T-helper 2 cell treated with Interferon-gamma antibody and Interleukin-4, amounts not matched to agents 5 μg/mL and 100 μg/mL, for 36 hours (primary cell): ENCODE results near the gene SHOC1.
"Not testable (repeated sequence)": the region's sequence is repeated elsewhere in the genome, so short reads cannot be mapped to it uniquely, and the experiment has no call there.

Experiments used
- DNase-seq: peaks from one replicate; pipeline ENCODE4 v3.0.0; 2021; ENCODE audit warnings: low spot score
- H3K27ac Mint-ChIP-seq: one replicate; pipeline ENCODE4 v1.8.0; 2021; ENCODE audit warnings: mild to moderate bottlenecking, mixed read lengths
- H3K27me3 Mint-ChIP-seq: one replicate; pipeline ENCODE4 v1.8.0; 2021; ENCODE audit warnings: low read depth, mixed read lengths
- H3K36me3 Mint-ChIP-seq: one replicate; pipeline ENCODE4 v1.8.0; 2021; ENCODE audit warnings: low read depth, mixed read lengths
- H3K4me1 Mint-ChIP-seq: one replicate; pipeline ENCODE4 v1.8.0; 2021; ENCODE audit warnings: low read depth, mixed read lengths
- H3K4me3 Mint-ChIP-seq: one replicate; pipeline ENCODE4 v1.8.0; 2022; ENCODE audit warnings: mild to moderate bottlenecking, moderate library complexity, mixed read lengths
- H3K9me3 Mint-ChIP-seq: one replicate; pipeline ENCODE4 v1.8.0; 2021; ENCODE audit warnings: mixed read lengths

SHOC1 gene

GRCh38 chr9:111819360-111819759 lies 24.6 kb upstream of the SHOC1 start:
- no peak for DNase-seq
- Mint-ChIP-seq H3K9me3 (no peaks in the 10 kb centered on the region), H3K27ac (no peak overlapping the region), H3K27me3 (peaks cover 3% of the 10 kb centered on the region), H3K4me3 (no peak overlapping the region), H3K4me1 (no peaks in the 10 kb centered on the region), H3K36me3 (no peaks in the 10 kb centered on the region)

DNA sequence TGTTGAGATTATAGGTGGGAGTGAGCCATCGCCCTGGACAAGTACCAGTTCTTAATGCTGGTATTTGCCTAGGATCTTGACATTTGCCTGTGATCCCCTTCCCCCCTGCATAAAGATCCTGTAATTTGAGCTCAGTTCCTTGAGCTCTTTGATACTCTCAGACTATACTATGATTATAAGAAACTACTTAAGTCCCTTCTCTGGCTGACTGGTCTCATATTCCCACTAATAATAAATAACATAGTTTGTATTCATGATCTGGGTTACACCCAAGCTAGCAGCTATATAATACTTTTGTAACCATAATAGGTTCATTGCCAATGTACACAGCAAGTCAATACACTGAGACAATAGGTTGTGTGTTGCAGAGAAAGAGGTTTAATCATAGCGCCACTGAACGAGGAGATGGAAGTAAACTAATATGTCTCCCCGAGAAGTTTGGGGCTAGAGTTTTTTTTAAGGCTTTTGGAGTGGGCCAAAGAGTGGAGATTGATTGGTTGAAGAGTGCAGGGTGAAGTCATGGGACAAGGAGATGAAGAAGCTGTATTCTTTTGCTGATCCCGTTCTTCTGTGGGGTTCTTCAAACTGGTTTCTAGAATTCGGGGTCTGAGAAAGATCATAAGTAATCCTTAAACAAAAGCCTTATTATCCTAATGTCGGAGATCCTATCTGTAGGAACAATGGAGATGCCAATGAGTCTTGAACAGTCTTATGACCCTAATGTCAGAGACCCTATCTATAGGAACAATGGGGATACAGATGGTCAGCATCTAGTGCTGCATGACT lies 20.7 kb upstream of the SHOC1 start:
- Mint-ChIP-seq H3K9me3 (no peaks in the 10 kb centered on the region), H3K4me3 (no peak overlapping the region), H3K27me3 (no peaks in the 10 kb centered on the region), H3K27ac (no peak overlapping the region), H3K36me3 (no peaks in the 10 kb centered on the region), H3K4me1 (peaks cover 3% of the 10 kb centered on the region)
- DNase-seq, result no peak

- Mint-ChIP-seq H3K9me3 (no peaks in the 10 kb centered on the region), H3K4me3 (no peak overlapping the region), H3K27me3 (no peaks in the 10 kb centered on the region), H3K4me1 (peaks cover 3% of the 10 kb centered on the region), H3K27ac (no peak overlapping the region), H3K36me3 (no peaks in the 10 kb centered on the region)
- no peak for DNase-seq
Observed at GRCh38 chr9:111812337-111812736, 17.6 kb upstream of the SHOC1 start.

- Mint-ChIP-seq H3K4me3 (no peak overlapping the region), H3K4me1 (peaks cover 4% of the 10 kb centered on the region), H3K27ac (no peak overlapping the region), H3K27me3 (no peaks in the 10 kb centered on the region), H3K9me3 (no peaks in the 10 kb centered on the region), H3K36me3 (peaks cover 1% of the 10 kb centered on the region)
- DNase-seq, result no peak
Observed at GRCh38 chr9:111810908-111811307, 16.2 kb upstream of the SHOC1 start.

DNA sequence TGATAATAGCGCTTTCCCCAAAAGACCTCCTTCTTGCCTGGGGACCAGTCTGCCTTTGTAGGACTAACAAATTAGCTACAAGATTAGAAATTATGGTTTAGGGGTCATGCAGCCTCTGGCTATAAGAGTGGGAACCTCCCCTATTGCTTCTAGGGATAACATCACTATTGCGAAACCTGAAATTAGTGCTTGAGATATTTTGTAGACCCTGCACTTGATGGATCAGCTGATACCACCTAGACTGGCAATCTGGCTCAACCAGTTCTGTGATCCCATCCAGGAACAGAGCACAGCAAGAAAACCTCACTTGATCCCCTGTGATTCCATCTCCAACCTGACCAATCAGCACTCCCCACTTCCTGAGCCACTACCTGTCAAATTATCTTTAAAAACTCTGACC lies 15.7 kb upstream of the SHOC1 start:
- H3K27me3 Mint-ChIP-seq, H3K27ac Mint-ChIP-seq, H3K4me1 Mint-ChIP-seq, H3K4me3 Mint-ChIP-seq, DNase-seq, H3K36me3 Mint-ChIP-seq, H3K9me3 Mint-ChIP-seq: not testable (repeated sequence)

GRCh38 chr9:111807197-111807596 lies 12.5 kb upstream of the SHOC1 start:
- no peaks in the 10 kb centered on the region for H3K27me3 Mint-ChIP-seq
- H3K27ac Mint-ChIP-seq, result no peak overlapping the region
- peaks cover 17% of the 10 kb centered on the region for H3K4me1 Mint-ChIP-seq
- peaks cover 2% of the 10 kb centered on the region for H3K36me3 Mint-ChIP-seq
- H3K9me3 Mint-ChIP-seq, result no peaks in the 10 kb centered on the region
- no peak for DNase-seq
- H3K4me3 Mint-ChIP-seq, result no peak overlapping the region

DNA sequence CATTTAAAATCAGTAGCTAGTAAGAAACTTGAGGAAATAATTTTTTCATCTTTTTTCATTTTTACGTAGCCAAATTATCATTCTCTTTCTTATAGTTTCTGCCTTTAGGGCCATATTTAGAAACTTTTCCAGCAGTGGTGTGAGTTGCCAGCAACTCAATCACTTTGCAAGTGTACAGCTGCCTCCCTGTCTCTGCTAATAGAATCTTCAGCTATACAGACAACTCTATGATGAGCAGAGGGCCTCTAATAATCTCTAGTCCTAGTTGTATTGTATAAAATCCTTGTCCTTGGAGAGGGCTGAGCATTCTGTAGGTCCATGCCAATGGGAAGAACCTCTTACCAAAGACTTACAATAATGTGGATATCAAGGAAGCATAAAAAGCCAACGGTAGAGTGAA lies 11.5 kb upstream of the SHOC1 start:
- Mint-ChIP-seq H3K9me3 (no peaks in the 10 kb centered on the region), H3K4me3 (no peak overlapping the region), H3K27ac (no peak overlapping the region), H3K27me3 (no peaks in the 10 kb centered on the region), H3K4me1 (peaks cover 17% of the 10 kb centered on the region), H3K36me3 (peaks cover 2% of the 10 kb centered on the region)
- no peak for DNase-seq

DNA sequence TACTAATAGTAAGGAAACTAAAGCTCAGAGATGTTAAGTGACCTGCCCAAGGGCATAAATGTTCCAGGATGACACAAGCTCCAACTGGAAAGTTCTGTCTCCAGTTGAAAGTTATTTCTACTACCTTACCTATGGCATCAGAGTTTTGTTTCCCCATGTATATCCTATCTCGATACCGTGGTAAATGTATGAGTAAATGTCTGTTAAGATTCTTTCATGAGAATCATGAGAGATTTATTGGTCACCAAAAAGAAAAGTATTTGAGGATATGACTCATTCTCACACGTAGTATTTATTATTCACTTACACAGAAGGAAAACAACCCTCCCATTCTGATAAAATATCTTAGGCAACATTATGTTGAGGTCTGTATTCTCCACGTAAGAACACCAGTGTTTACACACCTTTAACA lies 11.1 kb upstream of the SHOC1 start:
- Mint-ChIP-seq H3K4me1 (peaks cover 16% of the 10 kb centered on the region), H3K27me3 (no peaks in the 10 kb centered on the region), H3K9me3 (no peaks in the 10 kb centered on the region), H3K36me3 (peaks cover 2% of the 10 kb centered on the region), H3K4me3 (no peak overlapping the region), H3K27ac (no peak overlapping the region)
- no peak for DNase-seq

- peaks cover 2% of the 10 kb centered on the region for H3K27me3 Mint-ChIP-seq
- H3K36me3 Mint-ChIP-seq, result peaks cover 2% of the 10 kb centered on the region
- no peak overlapping the region for H3K4me3 Mint-ChIP-seq
- H3K27ac Mint-ChIP-seq, result no peak overlapping the region
- peaks cover 13% of the 10 kb centered on the region for H3K4me1 Mint-ChIP-seq
- no peak for DNase-seq
- H3K9me3 Mint-ChIP-seq, result no peaks in the 10 kb centered on the region
Observed at GRCh38 chr9:111805262-111805661, 10.5 kb upstream of the SHOC1 start.

DNA sequence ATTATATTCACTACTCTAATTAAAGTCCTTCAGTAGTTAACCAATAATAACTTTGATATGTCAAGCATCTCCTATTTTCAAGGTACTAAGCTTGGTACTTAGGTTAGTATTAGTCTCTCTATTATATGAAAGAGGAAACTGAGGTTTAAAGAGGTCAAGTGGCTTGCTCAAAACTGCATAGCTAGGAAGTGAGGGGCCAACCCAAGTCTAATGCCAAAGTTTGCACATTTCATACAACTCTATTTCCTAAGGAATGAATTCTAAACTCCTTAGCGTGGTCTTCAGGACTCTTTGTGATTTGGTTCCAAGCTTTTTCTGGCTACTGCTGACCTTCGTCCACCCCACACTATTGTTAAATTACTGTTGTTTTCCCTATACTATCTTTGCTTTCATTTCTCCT lies 9.9 kb upstream of the SHOC1 start:
- Mint-ChIP-seq H3K27ac (no peak overlapping the region), H3K4me1 (peaks cover 13% of the 10 kb centered on the region), H3K9me3 (no peaks in the 10 kb centered on the region), H3K36me3 (peaks cover 2% of the 10 kb centered on the region), H3K27me3 (peaks cover 2% of the 10 kb centered on the region), H3K4me3 (no peak overlapping the region)
- DNase-seq, result no peak

GRCh38 chr9:111803924-111804323 lies 9.2 kb upstream of the SHOC1 start:
- H3K27me3 Mint-ChIP-seq, result peaks cover 2% of the 10 kb centered on the region
- H3K27ac Mint-ChIP-seq, result no peak overlapping the region

DNA sequence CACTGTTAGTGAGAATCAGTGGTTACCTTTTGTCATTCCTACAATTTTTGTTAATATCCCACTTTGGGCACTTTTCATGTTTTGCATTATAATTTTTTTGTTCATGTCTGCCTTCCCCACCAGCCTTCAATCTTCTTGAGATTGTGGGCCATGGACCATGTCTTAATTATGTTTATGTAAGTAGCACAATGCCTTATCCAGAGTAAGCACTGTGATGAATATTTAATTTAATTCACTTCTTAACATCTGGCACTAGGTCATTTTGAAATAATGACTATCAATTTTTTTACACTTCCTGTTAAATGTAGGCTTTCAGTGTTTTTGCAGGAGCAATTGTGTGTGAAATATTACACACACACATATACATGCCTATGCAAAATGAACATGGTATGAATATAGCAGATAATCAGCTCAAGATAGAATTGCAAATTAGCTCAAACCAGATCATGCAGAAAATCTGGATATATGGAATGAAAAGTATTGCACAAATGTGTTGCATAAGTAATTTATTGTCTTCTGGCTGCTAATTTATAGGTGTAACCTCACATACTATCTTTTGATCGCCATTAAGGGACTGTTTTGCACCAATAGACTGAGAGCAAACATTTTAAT lies 5.3 kb upstream of the SHOC1 start:
- no peak overlapping the region for H3K27ac Mint-ChIP-seq
- no peaks in the 10 kb centered on the region for H3K36me3 Mint-ChIP-seq
- H3K4me3 Mint-ChIP-seq, result no peak overlapping the region
- H3K9me3 Mint-ChIP-seq, result no peaks in the 10 kb centered on the region
- H3K27me3 Mint-ChIP-seq, result peaks cover 2% of the 10 kb centered on the region
- DNase-seq, result no peak
- peaks cover 7% of the 10 kb centered on the region for H3K4me1 Mint-ChIP-seq

More at GRCh38 chr9:111803924-111804323, 9.2 kb upstream of the SHOC1 start:
- Mint-ChIP-seq H3K9me3 (no peaks in the 10 kb centered on the region), H3K4me3 (no peak overlapping the region), H3K36me3 (peaks cover 2% of the 10 kb centered on the region), H3K4me1 (peaks cover 13% of the 10 kb centered on the region)
- DNase-seq, result peak; percentile 17

- no peak for DNase-seq
- H3K27ac Mint-ChIP-seq, result no peak overlapping the region
- no peak overlapping the region for H3K4me3 Mint-ChIP-seq
- no peaks in the 10 kb centered on the region for H3K9me3 Mint-ChIP-seq
- H3K36me3 Mint-ChIP-seq, result no peaks in the 10 kb centered on the region
- peaks cover 5% of the 10 kb centered on the region for H3K4me1 Mint-ChIP-seq
- H3K27me3 Mint-ChIP-seq, result peaks cover 2% of the 10 kb centered on the region
Observed at GRCh38 chr9:111799506-111799905, 4.8 kb upstream of the SHOC1 start.

DNA sequence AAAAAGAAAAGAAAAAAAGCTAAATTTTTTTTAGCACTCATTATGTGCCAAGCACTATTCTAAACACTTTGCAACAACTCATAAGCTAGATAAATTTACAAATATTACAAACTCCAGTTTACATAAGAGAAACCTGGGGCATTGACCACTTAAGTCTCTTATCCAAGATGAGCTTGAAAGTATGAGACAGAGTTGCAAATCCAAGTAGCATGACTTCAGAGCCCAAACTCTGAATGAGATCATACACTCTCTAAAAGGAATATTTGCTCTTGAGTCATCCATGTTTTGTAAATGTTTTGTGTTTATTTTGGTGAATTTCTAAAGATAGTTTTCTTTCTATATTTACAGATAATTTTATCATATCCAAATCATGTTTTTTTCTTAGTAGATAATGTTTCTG lies 4.0 kb upstream of the SHOC1 start:
- Mint-ChIP-seq H3K36me3 (no peaks in the 10 kb centered on the region), H3K27ac (no peak overlapping the region), H3K27me3 (peaks cover 2% of the 10 kb centered on the region), H3K4me3 (no peak overlapping the region), H3K9me3 (no peaks in the 10 kb centered on the region), H3K4me1 (no peaks in the 10 kb centered on the region)
- DNase-seq, result no peak

DNA sequence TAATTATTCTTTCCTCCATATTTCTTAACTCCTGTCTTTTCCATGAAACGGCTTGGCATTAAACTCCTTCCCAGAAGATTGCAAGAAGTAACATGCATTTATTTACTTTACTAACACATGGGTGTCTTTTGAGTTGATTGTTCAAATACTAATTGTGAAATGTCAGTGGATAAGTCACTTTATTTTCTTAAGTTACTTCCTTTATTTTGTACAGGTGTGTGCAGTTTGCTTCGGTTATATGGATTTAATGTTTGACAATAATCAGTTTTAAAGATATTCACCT lies 761 bp upstream of the SHOC1 start:
- no peaks in the 10 kb centered on the region for H3K4me1 Mint-ChIP-seq
- H3K9me3 Mint-ChIP-seq, result no peaks in the 10 kb centered on the region
- no peaks in the 10 kb centered on the region for H3K36me3 Mint-ChIP-seq
- no peak overlapping the region for H3K27ac Mint-ChIP-seq
- peaks cover under 1% of the 10 kb centered on the region for H3K27me3 Mint-ChIP-seq
- no peak for DNase-seq
- no peak overlapping the region for H3K4me3 Mint-ChIP-seq
